GM19455 (cell line): ENCODE results near the gene DEPDC7.
"Not testable (repeated sequence)": the region's sequence is repeated elsewhere in the genome, so short reads cannot be mapped to it uniquely, and the experiment has no call there.

Experiments used
- ATAC-seq: cut with Tn5 transposase; IDR thresholded peaks from one replicate; pipeline ENCODE4 v1.9.1; 2021; ENCODE audit not compliant: unreplicated experiment

DEPDC7 gene

DNA sequence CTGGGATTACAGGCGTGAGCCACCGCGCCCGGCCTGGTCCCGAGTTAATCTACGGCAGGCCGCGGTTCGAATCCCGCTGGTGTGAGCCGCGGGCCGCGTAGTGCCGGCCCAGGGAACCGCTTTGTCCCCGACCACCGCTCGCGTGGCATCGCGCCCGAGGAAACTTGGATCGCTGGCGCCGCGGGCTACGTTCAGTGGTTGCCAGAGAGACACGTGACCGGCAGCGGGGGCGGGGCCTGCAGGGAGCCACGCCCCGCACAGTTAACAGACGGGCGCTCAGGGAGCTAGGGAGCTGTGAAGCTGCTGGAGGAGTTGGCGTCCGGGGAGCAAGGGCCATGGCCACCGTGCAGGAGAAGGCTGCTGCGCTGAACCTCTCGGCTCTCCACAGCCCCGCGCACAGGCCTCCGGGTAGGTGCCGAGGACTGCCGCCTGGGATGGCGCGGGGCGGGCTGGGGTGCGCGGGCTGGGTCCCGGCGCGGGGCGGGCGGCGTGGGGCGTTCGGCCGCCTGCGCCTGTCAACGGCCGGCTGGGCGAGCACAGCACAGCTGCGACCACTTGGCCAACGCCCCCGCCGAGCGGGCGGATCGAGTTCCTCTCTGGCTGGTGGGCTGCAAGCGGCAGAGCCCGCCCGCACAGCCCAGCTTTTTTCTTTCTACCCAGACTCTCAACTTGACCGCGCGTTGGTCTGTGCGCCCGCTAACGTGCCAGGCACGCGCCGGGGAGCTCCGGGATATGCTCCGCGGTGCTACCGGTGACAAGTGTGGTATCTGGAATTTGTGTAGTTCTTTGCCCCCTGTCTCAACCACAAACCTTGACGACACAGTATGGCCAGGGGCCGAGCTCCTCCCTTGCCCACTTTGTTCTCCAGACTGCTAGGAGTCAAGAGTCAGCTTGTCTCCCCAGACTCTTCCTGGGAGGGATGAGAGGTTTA, at the start of gene DEPDC7:
Gene DEPDC7, plus strand, starts transcription at position 258 of the 931 bp plus-strand sequence. Its CDS starts 78 bp downstream, at position 336.
- peak; percentile 68 for ATAC-seq

DNA sequence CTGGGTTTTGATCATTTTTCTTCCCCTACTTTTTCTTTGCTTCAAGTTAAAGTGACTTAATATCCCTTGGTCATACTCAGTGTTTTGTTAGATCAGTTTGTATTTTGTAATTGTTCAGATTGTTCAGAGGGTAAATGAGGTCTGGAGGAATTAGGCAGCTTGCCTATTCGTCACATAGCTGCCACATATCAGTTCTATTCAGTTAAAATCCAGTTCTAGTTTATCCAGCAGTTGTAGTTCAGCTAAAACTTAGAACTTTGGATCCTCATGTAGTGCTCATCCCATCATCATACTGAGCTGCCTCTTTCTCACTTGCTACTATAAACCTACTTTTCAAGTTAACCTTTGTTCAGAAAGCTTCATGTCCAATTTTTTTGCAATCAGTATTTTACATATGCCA, 47.1 kb upstream of the DEPDC7 start:
- no peak for ATAC-seq

DNA sequence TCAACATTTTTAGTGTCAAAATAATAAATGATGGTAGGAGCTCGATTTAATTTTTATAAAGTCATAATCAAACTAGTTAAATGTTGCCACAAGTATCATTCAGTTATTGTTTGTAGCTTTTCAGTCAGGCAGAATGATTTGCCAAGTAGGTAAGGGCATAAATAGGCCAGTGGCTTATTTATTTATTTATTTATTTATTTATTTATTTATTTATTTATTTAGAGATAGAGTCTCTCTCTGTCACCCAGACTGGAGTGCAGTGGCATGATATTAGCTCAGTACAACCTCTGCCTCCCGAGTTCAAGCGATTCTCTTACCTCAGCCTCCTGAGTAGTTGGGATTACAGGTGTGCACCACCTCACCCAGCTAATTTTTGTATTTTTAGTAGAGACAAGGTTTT, 43.4 kb upstream of the DEPDC7 start:
- ATAC-seq: not testable (repeated sequence)

DNA sequence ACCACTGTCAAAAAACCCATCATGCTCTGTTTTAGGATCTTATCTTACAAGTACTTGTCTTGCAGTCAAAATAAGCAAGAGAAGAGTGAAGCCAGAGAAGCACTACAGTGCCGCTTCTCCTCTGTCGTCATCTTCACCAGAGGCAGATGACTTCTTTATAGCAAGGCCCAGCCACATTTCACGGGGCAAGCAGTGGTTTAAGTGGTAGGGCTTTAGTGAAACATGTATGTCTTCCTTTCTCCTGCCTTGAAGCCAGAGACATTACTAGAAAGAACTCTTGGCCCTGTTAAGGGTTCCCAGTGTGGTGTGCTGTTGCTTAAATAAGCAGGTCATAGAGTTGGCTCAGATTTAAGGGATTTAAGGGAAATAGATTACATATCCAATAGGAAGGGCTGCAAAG, 42.9 kb upstream of the DEPDC7 start:
- no peak for ATAC-seq

DNA sequence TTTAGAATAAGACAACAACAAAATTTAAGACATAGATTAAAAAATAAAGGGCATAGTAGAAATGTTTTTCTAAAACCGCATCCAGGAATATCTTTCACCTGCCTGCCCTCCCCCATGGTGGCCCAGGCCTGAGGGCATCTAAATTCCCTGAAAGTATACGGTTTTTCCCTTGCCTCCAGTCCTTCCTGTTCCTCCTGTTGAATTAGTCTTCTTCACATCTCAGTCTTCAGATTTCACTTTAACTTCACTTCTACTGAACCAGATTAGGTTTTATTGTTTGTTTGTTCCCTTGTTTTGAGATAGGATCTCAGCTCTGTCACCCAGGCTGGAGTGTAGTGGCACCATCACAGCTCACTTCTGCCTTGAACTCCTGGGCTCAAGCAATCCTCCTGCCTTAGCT, 33.1 kb upstream of the DEPDC7 start:
- no peak for ATAC-seq

DNA sequence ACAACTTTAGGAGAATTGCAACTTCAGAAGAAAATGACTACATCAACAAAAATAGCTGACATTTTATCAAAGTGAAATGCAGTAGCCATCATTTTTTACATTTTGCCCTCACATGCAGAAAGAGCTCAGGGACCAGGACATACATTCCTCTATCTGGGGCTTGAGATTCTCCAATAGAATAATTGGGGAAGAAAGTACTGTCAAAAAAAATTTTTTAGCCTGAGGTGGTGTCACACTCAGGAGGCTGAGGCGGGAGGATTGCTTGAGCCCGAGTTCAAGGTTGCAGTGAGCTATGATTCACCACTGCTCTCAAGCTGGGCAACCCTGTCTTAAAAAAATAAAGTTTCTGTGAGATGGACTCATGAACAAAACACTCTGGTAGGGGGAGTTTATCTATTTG, 32.2 kb upstream of the DEPDC7 start:
- ATAC-seq: no peak

DNA sequence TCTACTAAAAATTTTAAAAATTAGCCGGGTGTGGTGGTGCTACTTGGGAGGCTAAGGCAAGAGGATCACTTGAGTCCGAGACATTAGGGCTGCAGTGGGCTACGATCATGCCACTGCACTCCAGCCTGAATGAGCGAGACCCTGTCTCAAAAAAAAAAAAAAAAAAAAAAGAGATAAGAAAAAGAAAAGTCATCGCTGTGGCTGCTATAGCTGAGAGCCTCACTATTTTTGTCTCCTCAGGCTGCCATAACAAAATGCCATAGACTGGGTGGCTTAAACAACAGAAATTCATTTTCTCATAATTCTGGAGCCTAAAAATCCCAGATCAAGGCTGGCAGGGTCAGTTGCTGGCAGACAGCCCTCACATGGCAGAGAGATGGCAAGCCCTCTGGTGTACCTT, 30.1 kb upstream of the DEPDC7 start:
- ATAC-seq: no peak

DNA sequence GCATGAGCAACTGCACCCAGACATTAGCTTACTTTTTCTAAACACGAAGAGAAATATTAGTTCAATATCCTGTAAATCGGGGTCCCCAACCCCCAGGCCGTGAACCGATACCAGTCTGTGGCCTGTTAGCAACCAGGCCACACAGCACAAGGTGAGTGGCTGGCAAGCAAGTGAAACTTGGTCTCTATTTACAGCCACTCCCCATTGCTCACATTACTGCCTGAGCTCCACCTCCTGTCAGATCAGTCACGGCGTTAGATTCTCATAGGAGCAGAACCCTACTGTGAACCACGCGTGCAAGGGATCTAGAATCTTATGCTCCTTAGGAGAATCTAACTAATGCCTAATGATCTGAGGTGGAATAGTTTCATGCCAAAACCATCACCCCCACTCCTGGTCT, 27.8 kb upstream of the DEPDC7 start:
- ATAC-seq: no peak

DNA sequence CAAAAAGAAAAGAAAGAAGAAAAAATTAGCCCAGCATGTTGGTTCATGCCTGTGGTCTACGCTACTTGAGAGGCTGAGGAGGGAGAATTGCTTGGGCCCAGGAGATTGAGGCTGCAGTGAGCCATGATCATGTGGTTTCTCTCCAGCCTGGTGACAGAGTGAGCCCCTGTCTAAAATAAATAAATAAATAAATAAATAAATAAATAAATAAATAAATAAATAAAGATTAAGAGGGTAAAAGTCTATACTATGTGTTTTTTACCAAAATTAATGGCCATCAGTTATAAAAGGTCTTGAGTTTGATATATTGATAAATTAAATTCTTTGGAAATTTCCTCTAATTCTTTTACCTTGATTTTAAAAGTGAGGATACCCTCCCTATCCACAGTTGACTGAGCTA, 25.2 kb upstream of the DEPDC7 start:
- no peak for ATAC-seq

DNA sequence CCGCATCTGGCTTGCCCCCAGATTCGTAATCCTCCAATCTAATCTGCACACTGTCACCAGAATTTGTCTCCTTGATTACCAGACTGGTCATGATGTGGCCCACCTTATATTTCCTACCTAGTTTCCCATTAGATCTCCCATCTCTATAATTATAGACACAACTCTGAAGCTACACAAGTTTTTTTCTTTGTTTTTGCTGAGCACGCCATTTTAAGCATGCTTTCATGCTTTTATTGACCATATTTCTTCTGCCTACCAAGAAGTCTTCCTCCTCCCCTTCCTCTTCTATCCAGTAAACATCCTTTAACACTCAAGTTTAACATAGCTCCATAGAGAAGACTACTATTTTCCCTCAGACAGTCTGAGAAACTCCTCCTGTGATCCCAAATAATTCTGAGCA, 24.3 kb upstream of the DEPDC7 start:
- no peak for ATAC-seq

DNA sequence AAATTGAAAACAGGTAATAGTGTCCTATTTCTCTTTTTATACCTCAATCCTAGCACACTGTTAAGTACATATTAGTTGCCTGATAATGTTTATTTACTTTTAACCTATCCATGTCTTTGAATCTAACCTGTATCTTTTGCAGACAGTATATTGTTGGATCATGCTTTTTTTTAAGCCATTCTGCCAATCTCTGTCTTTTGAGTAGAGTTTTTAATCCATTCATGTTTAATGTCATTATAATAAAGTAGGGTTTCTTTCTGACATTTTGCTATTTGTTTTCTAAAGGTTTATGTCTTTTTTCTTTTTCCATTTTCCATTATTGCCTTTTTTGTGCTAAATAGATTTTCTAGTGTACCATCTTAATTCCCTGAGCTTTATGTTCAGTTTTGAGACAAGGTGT, 23.8 kb upstream of the DEPDC7 start:
- ATAC-seq: no peak

DNA sequence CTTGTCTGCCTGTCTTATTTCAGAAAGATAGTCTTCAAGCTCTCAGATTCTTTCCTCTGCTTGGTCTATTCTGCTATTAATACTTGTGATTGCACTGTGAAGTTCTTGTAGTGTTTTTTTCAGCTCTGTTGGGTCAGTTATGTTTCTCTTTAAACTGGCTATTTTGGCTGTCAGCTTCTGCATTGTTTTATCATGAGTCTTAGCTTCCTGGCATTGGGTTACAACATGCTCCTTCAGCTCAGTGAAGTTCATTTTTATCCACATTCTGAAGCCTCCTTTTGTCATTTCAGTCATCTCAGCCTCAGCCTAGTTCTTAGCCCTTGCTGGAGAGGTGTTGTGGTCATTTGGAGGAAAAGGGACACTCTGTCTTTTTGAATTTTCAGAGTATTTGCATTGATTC, 15.5 kb upstream of the DEPDC7 start:
- ATAC-seq: no peak

DNA sequence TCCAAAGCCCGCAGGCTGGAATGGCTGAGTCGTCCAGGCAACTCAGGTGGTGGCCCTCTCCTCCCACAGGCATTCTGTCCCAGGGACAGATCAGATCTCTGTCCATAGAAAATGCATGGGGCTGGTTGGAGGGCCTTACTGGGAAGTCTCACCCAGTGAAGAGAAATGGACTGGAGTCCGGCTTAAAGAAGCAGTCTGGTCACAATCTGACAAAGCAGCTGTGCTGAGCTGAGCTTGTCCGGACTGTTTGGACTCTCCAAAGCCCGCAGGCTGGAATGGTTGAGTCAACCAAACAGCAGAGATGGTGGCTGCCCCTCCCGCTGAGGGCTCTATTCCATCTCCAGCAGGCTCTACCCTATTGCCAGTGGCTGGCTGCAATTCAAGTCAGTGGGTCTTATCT, 14.4 kb upstream of the DEPDC7 start:
- ATAC-seq: no peak

DNA sequence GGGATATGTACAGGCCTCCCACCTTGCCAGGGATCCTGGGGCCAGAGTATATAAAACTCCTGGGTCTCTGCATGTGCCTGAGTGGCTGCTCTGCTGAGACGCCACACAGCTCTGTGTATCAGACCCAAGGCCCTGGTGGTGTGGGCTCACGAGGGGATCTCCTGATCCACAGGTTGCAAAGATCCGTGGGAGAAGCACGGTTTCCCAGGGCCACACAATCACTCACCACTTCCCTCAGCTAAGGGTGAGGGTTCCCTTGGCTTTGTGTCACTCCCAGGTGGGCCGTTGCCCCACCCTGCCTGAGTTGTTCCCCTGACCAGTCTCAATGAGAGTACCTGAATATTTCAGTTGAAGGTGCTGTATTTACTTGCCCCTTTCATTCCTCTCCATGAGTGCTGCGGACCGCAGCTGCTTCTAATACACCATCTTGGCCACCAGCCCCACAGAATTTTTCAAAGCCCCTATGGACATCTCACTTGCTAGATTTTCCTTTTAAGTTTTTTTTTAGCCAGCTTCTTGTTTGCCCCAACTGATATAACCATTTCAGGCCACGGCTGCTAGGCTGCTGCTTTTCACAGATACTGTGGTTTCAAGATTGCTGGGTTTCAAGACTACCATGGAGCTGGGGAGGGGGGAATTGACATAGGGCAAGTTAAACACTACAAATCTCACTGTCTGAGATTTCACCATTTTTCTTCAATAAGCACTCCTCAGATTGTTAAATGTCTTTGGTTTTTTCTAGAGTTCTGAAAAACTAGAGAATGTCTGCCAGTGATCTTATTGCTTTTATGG, 13.7 kb upstream of the DEPDC7 start:
- ATAC-seq: no peak

DNA sequence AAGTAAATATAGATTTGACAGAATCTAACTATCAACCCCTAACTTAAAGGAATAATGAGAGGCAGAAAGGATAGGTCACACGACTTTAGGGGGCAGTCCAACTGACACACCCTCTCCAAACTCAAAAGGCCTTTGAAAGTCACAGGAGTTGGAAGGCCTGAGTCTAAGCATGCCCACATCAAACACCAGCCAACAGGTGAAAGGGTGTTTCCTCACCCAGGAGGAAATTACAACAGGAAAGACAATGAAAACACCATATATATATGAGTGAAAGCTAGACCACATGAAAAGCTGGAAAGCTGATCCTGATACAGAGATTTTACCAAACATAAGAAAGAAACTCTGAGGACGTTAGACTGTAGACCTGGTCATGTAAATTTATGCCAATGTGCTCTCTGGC, 10.5 kb upstream of the DEPDC7 start:
- ATAC-seq: no peak

DNA sequence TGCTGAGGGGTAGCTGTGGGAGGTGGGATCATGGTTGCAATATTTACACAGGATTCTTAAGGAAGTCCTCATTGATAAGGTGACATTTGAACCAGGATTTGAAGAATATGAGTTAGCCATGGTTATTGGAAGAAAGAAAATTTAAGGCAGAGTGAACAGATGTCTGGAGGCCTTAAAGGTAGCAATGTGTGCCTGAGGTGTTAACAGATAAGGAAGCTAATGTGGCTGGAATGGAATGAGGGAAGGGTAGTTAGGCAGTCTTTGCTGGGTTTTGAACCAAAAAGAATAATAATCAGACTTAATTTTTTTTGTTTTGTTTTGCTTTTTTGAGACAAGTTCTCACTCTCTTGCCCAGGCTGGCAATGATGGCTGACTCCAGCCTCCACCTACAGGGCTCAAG, 9.7 kb upstream of the DEPDC7 start:
- ATAC-seq: no peak

DNA sequence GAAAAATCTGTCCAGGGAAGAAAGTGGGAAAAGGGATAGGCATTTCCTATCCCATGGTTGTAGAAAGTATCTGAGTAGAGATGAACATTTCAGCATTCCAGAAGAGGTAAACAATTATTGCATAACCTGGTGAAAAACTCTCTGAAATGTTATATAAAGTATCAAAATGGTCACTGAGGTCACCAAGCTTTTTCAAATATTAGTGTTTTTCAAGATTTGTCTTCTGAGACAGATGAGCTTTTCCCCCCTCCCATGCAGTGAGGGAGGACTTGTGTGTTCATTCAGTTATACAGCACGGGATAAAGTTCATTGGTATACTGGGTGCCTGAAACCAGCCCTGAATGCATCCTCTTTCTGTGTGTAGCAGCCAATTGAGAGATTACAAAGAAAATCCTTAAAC, 1.9 kb upstream of the DEPDC7 start:
- ATAC-seq: no peak

DNA sequence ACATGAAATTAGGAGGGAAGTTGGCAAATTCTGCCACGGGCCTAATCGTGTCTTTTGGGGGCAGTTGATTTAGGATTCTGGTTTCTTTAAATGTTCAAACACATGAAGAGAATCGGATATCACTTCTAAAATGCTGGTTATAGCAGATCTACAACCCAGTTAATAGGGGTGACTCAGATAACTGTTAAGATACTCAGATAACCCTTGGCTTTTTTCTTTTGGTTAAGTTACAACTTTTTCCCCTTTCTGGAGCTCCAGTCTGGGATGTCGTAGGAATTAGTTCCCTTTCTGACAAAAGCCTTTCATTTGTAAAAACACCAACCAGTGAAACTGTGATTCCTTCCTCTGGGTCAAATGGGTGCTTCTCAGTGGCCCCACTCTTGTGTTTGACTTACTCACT, 976 bp downstream of the DEPDC7 start:
- no peak for ATAC-seq

DNA sequence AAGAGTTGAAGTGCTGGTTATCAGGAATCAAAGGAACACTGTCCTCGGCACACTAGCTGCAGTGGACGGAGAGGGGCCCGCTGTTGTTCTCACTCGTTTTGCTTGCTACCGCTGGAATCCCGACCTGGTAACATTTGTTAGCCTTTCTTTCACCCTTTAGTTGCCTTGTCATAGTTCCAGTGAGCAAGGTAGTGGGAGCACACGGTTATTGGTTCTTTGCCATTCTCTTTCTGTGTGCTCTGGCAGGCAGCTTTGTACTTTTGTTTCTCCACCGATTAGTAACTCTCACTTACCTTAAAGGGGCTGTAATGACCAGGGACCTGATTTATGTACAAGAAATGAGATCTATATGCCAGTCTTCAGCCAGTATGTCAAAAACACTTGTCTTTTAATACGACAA, 1.8 kb downstream of the DEPDC7 start:
- ATAC-seq: no peak

DNA sequence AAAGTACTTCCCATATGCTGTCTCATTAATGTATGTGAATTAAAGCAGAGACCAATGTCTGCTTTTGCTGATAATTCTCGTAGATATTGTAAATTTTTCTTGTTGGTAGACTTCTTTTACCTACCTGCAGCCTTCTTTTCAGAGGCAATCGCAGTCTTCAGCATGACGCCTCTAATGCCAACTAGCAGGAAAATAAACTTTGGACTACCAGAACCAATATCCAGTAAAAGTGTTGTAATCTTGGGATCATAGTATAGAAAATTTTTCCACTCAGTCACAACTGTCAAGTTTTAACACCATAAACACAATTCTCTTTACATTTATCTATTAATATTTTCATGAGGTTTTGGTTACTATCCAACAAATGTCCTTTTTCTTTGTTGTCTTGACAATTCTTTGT, 2.3 kb downstream of the DEPDC7 start:
- ATAC-seq: no peak

DNA sequence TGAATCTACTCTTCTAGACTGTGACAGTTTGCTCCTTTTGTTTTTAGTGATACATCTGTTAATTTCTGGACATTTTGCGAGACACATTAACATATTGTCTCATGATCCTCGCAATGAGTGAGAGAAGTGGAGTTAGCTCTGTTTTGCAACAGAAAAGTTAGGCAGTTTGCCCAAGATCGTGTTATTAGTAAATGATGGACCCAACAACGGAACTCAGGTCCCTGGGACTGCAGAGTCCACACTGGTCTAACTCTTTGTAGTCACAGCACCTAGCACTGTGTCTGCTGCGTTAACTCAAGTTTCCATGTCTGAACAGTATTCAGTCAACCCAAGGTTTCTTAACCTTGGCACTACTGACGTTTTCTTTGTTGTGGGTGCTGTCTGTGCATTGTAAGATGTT, 3.2 kb downstream of the DEPDC7 start:
- no peak for ATAC-seq

DNA sequence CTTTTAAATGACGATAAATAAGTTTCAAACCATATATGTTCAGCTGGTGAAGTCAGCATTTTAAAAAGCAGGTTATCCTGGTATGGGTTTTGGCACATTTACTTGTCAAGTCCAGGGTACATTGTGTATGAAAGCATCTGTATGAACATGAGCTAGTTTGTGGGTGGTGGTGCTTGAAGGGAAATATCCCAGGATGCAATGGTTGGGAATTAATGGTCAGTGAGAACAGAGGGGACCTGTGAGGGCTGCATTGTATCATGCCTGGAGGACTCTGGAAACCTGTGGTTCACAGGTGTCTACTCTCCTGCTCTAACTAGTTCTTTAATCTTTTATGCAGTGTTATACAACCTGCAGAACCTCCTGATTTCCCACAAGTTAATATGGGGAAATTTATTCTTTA, 5.8 kb downstream of the DEPDC7 start:
- ATAC-seq: no peak
